ENCODE results near the gene PUS10. TPM values are rescaled to one million over a fixed set of nuclear protein-coding genes. Genes with fewer than 3 reads are reported as not detected.

The PUS10 gene
- total RNA-seq, 1 experiment from 2014 or later: 5.6 TPM

GRCh38 chr2:61009355-61009754 is 8.7 kb downstream of the PUS10 start:
- intact Hi-C loops (cut with micrococcal nuclease): no loop called here
- ATAC-seq: no peak
- RAD21 ChIA-PET (ENCODE audit: low non-redundant PET in 1 of 2, low total read pairs in 2 of 2, uncharacterized antibody in 2 of 2, unreplicated experiment in 2 of 2): no interaction called here
- TF ChIP-seq JUND (IDR thresholded peaks at IDR 0.05) (no peak), YY1 (IDR thresholded peaks at IDR 0.05; ENCODE audit: extremely low read depth, insufficient replicate concordance, low read depth, low read length) (no peak), ATF3 (IDR thresholded peaks at IDR 0.05) (no peak), FOSL1 (IDR thresholded peaks at IDR 0.05; ENCODE audit: low read depth) (no peak), ZBTB33 (IDR thresholded peaks at IDR 0.05; ENCODE audit: extremely low read depth, insufficient replicate concordance, low read length) (no peak), SIN3A (IDR thresholded peaks at IDR 0.05; ENCODE audit: low read depth) (no peak), EZH2 (IDR thresholded peaks at IDR 0.05) (no peak), ZNF274 (IDR thresholded peaks at IDR 0.05; ENCODE audit: low read depth, low read length) (no peak), SRF (IDR thresholded peaks at IDR 0.05; ENCODE audit: low read depth) (no peak), SP1 (IDR thresholded peaks at IDR 0.05; ENCODE audit: low read depth) (no peak), POLR2A (IDR thresholded peaks at IDR 0.05; ENCODE audit: borderline replicate concordance, extremely low read depth, insufficient read depth, insufficient read length) (no peak), ZFX (IDR thresholded peaks at IDR 0.05) (no peak), EZH2phosphoT487 (IDR thresholded peaks at IDR 0.05; ENCODE audit: borderline replicate concordance) (no peak)
- no peaks in the 10 kb centered on the region for H3K9me3 ChIP-seq (ENCODE audit: control insufficient read depth in 1 of 2, insufficient read depth in 1 of 2, low read depth in 1 of 2, low read length in 2 of 2)
- H3K9ac ChIP-seq (ENCODE audit: low read length): no peak overlapping the region
- H3K4me2 ChIP-seq (ENCODE audit: low read length): no peak overlapping the region
- POLR2A ChIA-PET: no interaction called here
- no peak for DNase-seq (ENCODE audit: low read depth, low spot score)
- CTCF ChIA-PET: no interaction called here
- H3K9me2 ChIP-seq (ENCODE audit: insufficient read depth): no peaks in the 10 kb centered on the region
- peaks cover 14 to 33% of the 10 kb centered on the region in 2 experiments for H3K4me1 ChIP-seq (ENCODE audit: control insufficient read depth in 1 of 2, insufficient read depth in 2 of 2, low read length in 2 of 2)
- H3K4me3 ChIP-seq (replicated peaks in 1 of 2; ENCODE audit: low read depth in 1 of 2, low read length in 2 of 2): no peak overlapping the region
- no peak overlapping the region for H3K27ac ChIP-seq (ENCODE audit: low read depth, low read length)
- H2AFZ ChIP-seq (ENCODE audit: low read depth, low read length, poor library complexity, severe bottlenecking): no peak overlapping the region
- no peaks in the 10 kb centered on the region for H4K20me1 ChIP-seq (ENCODE audit: insufficient read depth)
- no peaks in the 10 kb centered on the region for H3K27me3 ChIP-seq (ENCODE audit: insufficient read depth, low read length)
- BruUV-seq (replicated peaks): no TSS peak
- H3K36me3 ChIP-seq (ENCODE audit: control insufficient read depth in 1 of 2, insufficient read depth in 2 of 2, low read length in 2 of 2): no peaks in the 10 kb centered on the region
- H3K79me2 ChIP-seq (ENCODE audit: insufficient read depth, low read length): no peaks in the 10 kb centered on the region

All from HCT116 (cell line).